IPS-18c (cell line): ENCODE data around the gene CTNNBL1.

Experiments used
- H3K4me3 ChIP-seq: 2 replicates; pipeline ENCODE4 v1.7.0; 2013; ENCODE audit warnings: low read depth, mild to moderate bottlenecking, low read length, moderate library complexity; ENCODE audit not compliant: insufficient read depth
- H3K9me3 ChIP-seq: one replicate; pipeline ENCODE4 v1.6.1; 2013; ENCODE audit warnings: mild to moderate bottlenecking, low read length, moderate library complexity; ENCODE audit not compliant: control insufficient read depth, insufficient read depth

The CTNNBL1 gene

GRCh38 chr20:37816003-37816402 is 122.2 kb downstream of the CTNNBL1 start:
- H3K9me3 ChIP-seq: no peaks in the 10 kb centered on the region

DNA sequence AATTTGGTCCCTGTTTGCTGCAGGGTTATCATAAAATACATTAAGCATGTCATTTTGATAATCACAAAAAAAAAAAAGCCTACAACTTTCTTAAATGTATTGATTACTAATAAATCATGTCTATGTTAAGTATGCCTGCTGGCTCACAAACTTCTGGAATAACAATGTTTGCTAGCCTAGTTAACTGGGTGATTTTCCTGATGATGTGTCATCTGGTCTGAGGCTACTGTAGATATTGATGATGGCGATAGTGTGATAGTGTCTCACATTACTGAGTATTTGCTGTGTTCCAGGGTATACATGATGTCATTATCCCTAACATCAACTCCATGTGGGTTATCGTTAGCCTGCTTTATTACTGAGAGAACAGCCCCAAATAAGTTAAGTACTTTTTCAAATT is 122.9 kb downstream of the CTNNBL1 start:
- H3K4me3 ChIP-seq: no peak overlapping the region
- no peaks in the 10 kb centered on the region for H3K9me3 ChIP-seq

More at GRCh38 chr20:37816003-37816402, 122.2 kb downstream of the CTNNBL1 start:
- no peak overlapping the region for H3K4me3 ChIP-seq

DNA sequence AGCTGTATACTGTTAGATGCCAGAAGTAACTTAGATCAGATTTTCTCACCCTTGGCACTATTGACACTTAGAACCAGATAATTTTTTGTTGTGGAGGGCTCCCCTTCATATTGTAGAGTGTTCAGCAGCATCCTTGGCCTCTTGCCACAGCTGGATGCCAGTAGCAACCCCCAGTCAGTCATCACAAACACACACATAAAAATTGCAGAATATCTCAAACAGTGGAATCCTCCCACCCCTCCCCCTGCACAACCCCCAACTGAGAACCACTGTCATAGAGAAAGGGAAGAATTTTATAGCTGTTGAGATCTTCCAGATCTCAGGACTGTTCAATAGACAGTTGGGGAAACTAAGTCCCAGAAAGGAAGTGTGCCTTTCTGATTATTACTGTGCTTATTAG is 127.9 kb downstream of the CTNNBL1 start:
- Histone ChIP-seq H3K4me3 (no peak overlapping the region), H3K9me3 (no peaks in the 10 kb centered on the region)

DNA sequence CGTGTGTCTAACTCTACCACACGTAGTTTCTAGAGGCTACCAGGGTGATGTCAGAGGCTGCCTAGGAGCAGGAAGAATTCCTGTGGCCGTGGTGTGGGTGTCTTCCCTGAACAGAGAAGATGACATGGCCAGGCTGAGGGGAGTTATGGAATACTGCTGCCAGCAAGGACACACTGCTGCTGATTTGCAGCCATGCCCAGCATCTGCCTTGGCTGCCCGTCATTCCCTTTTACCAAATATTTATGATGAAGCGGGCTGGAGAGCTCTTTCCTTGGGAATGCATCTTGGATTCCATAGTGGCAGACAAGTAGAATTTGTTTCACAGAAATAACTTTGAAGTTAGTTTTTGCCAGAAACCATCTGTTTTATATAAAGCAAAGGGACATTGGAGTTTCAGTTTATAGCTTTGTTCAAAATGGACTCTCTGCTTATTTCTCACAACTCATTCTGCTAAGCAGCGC is 128.3 kb downstream of the CTNNBL1 start:
- no peaks in the 10 kb centered on the region for H3K9me3 ChIP-seq
- no peak overlapping the region for H3K4me3 ChIP-seq

GRCh38 chr20:37823296-37823980 is 129.6 kb downstream of the CTNNBL1 start:
- H3K4me3 ChIP-seq: no peak overlapping the region
- no peaks in the 10 kb centered on the region for H3K9me3 ChIP-seq

DNA sequence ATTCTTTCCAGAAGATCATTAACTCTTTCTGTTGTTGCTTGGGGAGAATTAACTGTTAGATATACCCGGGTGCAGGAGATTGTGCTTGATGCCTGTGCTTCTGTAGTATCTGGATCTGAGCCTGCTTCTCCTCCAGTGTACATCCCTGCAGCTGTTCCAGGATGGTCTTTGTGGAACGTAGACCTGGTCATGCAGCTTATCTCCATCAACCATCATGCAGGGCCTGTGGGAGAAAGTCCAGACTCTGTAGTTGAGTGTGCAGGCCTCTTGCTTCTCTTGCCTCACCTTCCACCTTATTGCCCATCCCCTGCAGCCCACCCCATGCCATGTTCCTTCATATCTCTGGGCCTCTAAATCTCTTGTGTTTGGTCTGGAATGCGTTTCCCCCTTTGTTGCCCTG is 133.8 kb downstream of the CTNNBL1 start:
- Histone ChIP-seq H3K4me3 (no peak overlapping the region), H3K9me3 (no peaks in the 10 kb centered on the region)

- no peak overlapping the region for H3K4me3 ChIP-seq
- no peaks in the 10 kb centered on the region for H3K9me3 ChIP-seq
Observed at GRCh38 chr20:37828684-37829083, 134.9 kb downstream of the CTNNBL1 start.

- no peaks in the 10 kb centered on the region for H3K9me3 ChIP-seq
- H3K4me3 ChIP-seq: no peak overlapping the region
Observed at GRCh38 chr20:37829128-37829527, 135.3 kb downstream of the CTNNBL1 start.

GRCh38 chr20:37833221-37833896 is 139.5 kb downstream of the CTNNBL1 start:
- Histone ChIP-seq H3K9me3 (no peaks in the 10 kb centered on the region), H3K4me3 (no peak overlapping the region)

DNA sequence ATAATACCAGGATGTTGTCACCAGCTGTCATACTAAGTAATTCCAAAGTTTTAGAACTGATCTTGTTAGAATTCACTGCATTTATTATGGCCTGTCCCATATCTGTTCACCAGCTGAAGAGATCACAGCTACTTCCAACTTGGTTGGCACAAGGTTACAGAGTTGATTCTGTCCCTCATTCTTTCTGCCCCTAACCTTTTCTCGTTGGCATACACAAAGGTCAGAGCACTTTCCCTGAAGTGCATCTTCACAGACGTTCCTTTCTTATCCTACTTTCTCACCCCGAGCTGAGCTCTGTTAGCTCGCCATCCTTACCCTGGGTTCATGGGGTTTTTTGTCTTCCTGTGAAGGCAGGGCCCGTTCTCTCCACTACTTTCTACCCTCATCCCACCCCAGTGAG is 143.1 kb downstream of the CTNNBL1 start:
- H3K4me3 ChIP-seq: no peak overlapping the region

GRCh38 chr20:37837924-37838323 is 144.1 kb downstream of the CTNNBL1 start:
- Histone ChIP-seq H3K9me3 (no peaks in the 10 kb centered on the region), H3K4me3 (no peak overlapping the region)

More for the DNA sequence above, 143.1 kb downstream of the CTNNBL1 start:
- no peaks in the 10 kb centered on the region for H3K9me3 ChIP-seq

- H3K9me3 ChIP-seq: no peaks in the 10 kb centered on the region
- no peak overlapping the region for H3K4me3 ChIP-seq
Observed at GRCh38 chr20:37838769-37839431, 145.1 kb downstream of the CTNNBL1 start.

DNA sequence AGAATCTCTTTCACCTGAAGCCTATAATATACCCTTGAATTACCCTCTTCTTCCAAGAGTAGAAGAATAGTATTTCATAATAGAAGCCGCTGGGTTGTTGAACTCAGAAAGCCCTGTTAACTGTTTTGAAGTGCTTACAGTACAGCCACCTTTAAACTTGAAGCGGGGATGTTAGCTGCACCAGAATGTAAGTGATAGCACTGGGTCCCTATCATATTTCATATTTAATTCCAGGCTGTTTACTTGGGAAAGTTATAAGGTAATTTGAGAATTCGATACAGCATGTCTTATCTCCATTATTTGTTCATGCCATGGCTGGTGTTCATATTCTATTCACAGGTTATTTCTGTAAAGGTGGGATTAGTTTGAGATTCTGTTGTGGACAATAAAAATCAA is 145.6 kb downstream of the CTNNBL1 start:
- Histone ChIP-seq H3K9me3 (no peaks in the 10 kb centered on the region), H3K4me3 (no peak overlapping the region)

DNA sequence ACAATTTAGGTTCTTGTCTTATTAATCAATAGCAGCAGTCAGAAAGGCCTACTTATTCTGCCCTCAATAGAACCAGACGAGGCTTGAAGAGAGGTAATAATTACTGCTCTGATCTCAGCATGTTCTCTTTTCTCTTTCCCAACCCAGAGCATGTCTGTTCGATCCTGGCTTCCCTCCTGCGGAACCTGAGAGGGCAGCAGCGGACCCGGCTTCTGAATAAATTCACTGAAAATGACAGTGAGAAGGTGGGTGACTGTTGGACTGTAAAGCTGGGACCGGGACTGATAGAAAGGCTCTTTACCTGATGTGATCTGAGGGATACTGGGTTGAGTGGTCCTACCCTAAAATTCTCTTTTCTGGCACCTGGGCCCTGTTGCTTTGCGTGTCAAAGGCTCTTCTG is 146.1 kb downstream of the CTNNBL1 start:
- Histone ChIP-seq H3K9me3 (no peaks in the 10 kb centered on the region), H3K4me3 (no peak overlapping the region)

DNA sequence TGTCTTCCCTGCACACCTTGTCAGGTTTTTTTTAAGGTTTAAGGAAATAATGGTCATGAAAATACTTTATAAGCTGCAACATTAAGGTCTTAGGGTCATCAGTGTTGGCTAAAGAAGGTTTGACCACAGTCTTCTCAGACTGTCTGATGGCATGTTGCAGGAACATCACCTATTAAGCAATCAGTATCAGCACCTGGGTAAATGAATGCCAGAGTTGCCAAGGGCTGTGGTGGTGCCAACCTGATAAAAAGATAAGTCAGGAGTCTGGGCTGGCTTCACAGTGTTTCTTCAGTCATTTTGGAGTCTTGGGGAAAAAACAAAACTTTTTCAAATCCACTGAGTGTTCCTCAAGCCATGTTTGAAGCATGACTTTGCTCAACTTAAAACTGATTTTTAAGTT is 147.6 kb downstream of the CTNNBL1 start:
- H3K9me3 ChIP-seq: no peaks in the 10 kb centered on the region
- no peak overlapping the region for H3K4me3 ChIP-seq

GRCh38 chr20:37841971-37842370 is 148.1 kb downstream of the CTNNBL1 start:
- Histone ChIP-seq H3K9me3 (no peaks in the 10 kb centered on the region), H3K4me3 (no peak overlapping the region)

DNA sequence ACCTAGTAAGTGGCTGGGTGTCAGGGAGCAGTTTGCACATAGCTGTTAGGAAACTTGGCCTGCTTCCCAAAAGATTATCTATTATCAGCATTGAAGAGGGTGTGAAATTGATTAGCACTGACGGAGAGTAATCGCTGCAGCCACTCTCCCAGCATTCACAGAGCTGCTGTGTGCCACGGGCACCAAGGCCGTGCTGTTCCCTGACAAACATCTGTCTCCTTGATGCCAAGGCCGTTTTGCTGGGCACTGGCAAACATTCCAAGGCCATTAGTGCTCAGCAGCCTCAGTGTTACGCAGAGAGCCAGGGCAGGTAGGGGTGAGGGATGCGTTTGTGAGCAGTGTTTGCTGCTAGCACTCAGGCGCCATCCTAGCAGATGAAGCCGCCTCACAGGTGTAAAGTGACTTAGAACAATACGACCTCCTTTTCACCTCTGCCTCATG is 151.4 kb downstream of the CTNNBL1 start:
- no peaks in the 10 kb centered on the region for H3K9me3 ChIP-seq
- H3K4me3 ChIP-seq: no peak overlapping the region

GRCh38 chr20:37845878-37846277 is 152.0 kb downstream of the CTNNBL1 start:
- H3K9me3 ChIP-seq: no peaks in the 10 kb centered on the region
- H3K4me3 ChIP-seq: no peak overlapping the region
